Suprapubic skin (tissue), 4 donors: ENCODE measurements around the gene GNB5.

Source experiments
- EP300 ChIP-seq: sonication (generic); formaldehyde crosslinking; IDR thresholded peaks from one replicate; pipeline ENCODE4 v1.6.1; 2017; ENCODE audit warnings: antibody characterized with exemption
- POLR2AphosphoS5 ChIP-seq, 3 donors: sonication (generic); formaldehyde crosslinking; IDR thresholded peaks; one replicate each; pipeline ENCODE4 v1.6.1; 2017; ENCODE audit warnings: antibody characterized with exemption in 3 of 3
- TF ChIP-seq, protein P1 (sequence below), 2 donors: fragments of 200-600 bp in 1 of 2; fragments of 450-650 bp in 1 of 2; sonication (generic) in 1 of 2; IDR thresholded peaks; one replicate each; pipeline ENCODE4 v1.5.1; 2016 to 2019; ENCODE audit warnings: antibody characterized with exemption in 2 of 2, mild to moderate bottlenecking in 1 of 2, moderate library complexity in 1 of 2

- TF ChIP-seq, protein P1, sequence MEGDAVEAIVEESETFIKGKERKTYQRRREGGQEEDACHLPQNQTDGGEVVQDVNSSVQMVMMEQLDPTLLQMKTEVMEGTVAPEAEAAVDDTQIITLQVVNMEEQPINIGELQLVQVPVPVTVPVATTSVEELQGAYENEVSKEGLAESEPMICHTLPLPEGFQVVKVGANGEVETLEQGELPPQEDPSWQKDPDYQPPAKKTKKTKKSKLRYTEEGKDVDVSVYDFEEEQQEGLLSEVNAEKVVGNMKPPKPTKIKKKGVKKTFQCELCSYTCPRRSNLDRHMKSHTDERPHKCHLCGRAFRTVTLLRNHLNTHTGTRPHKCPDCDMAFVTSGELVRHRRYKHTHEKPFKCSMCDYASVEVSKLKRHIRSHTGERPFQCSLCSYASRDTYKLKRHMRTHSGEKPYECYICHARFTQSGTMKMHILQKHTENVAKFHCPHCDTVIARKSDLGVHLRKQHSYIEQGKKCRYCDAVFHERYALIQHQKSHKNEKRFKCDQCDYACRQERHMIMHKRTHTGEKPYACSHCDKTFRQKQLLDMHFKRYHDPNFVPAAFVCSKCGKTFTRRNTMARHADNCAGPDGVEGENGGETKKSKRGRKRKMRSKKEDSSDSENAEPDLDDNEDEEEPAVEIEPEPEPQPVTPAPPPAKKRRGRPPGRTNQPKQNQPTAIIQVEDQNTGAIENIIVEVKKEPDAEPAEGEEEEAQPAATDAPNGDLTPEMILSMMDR (IDR thresholded peaks at IDR 0.05) = no peak
- TF ChIP-seq POLR2AphosphoS5 (IDR thresholded peaks at IDR 0.05) (no peak), EP300 (no peak)
These were observed 41.0 kb downstream of the GNB5 start for GRCh38 chr15:52150043-52150825.
